Ascending aorta (tissue), 2 donors: ENCODE data around the gene C3orf18. TPM values are rescaled to one million over a fixed set of nuclear protein-coding genes. Genes with fewer than 3 reads are reported as not detected.

Experiments
- DNase-seq, 2 donors: peaks; one replicate each; pipeline ENCODE4 v3.0.0-alpha.2; 2019; ENCODE audit warnings: low spot score in 2 of 2
- H3K27ac ChIP-seq, 2 donors: fragments of 200-600 bp; sonication (generic); one replicate each; pipeline ENCODE4 v1.5.1; 2016 to 2017; ENCODE audit warnings: mild to moderate bottlenecking in 1 of 2
- H3K27me3 ChIP-seq: fragments of 200-600 bp; sonication (generic); one replicate; pipeline ENCODE4 v1.5.1; 2017
- H3K36me3 ChIP-seq, 2 donors: fragments of 200-600 bp; sonication (generic); one replicate each; pipeline ENCODE4 v1.5.1; 2016
- H3K4me1 ChIP-seq, 2 donors: fragments of 200-600 bp; sonication (generic); one replicate each; pipeline ENCODE4 v1.5.1; 2016 to 2017; ENCODE audit warnings: mild to moderate bottlenecking in 1 of 2
- H3K4me3 ChIP-seq, 2 donors: fragments of 200-600 bp; sonication (generic); one replicate each; pipeline ENCODE4 v1.5.1; 2016 to 2017; ENCODE audit warnings: mild to moderate bottlenecking in 1 of 2
- H3K9me3 ChIP-seq, 2 donors: fragments of 200-600 bp; sonication (generic); one replicate each; pipeline ENCODE4 v1.5.1; 2016
- intact Hi-C: fragments of 100-400 bp; cut with DNase I; formaldehyde crosslinking; loops from one replicate; pipeline ENCODE4 v1.15.1; 2023
- total RNA-seq: library from RNA; depleted of rRNA; stranded (reverse); fragments of >200 nt; gene quantifications from one replicate; pipeline ENCODE4 v1.1.0, GENCODE V29; 2016
- TF ChIP-seq, protein P1 (sequence below), 3 experiments: fragments of 200-600 bp in 2 of 3; fragments of 450-650 bp in 1 of 3; sonication (generic) in 2 of 3; IDR thresholded peaks; one replicate each; pipeline ENCODE4 v1.5.1; 2016 to 2019; ENCODE audit warnings: antibody characterized with exemption in 3 of 3, mild to moderate bottlenecking in 1 of 3, moderate library complexity in 1 of 3

C3orf18 gene
- total RNA-seq, 1 donor from 2014 or later = 29.5 TPM

DNA sequence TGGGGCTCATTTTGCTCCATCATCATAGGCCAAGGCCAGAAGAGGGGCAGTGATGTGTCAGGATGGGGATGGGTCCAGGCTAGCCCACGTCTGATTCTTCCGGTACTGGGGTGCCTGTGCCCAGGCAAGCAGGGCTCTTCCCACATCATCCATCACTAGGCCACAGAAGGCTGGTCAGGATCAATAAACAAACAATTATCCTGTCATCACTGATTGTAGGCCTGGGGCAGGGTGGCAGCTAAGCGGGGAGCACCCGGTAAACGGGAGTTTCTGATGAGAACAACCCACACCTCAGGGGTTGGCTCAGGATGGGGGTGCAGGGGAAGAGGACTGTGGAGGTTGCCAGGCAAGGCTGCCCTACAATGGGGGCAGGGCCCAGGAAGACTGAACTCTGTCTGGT, 46.0 kb downstream of the C3orf18 start:
- Histone ChIP-seq H3K36me3 (no peaks in the 10 kb centered on the region), H3K27me3 (no peaks in the 10 kb centered on the region), H3K27ac (no peak overlapping the region), H3K9me3 (no peaks in the 10 kb centered on the region), H3K4me1 (no peaks in the 10 kb centered on the region), H3K4me3 (no peak overlapping the region)
- DNase-seq = no peak
- TF ChIP-seq, protein P1, sequence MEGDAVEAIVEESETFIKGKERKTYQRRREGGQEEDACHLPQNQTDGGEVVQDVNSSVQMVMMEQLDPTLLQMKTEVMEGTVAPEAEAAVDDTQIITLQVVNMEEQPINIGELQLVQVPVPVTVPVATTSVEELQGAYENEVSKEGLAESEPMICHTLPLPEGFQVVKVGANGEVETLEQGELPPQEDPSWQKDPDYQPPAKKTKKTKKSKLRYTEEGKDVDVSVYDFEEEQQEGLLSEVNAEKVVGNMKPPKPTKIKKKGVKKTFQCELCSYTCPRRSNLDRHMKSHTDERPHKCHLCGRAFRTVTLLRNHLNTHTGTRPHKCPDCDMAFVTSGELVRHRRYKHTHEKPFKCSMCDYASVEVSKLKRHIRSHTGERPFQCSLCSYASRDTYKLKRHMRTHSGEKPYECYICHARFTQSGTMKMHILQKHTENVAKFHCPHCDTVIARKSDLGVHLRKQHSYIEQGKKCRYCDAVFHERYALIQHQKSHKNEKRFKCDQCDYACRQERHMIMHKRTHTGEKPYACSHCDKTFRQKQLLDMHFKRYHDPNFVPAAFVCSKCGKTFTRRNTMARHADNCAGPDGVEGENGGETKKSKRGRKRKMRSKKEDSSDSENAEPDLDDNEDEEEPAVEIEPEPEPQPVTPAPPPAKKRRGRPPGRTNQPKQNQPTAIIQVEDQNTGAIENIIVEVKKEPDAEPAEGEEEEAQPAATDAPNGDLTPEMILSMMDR (IDR thresholded peaks at IDR 0.05) = no peak
- intact Hi-C loops = no loop called here

DNA sequence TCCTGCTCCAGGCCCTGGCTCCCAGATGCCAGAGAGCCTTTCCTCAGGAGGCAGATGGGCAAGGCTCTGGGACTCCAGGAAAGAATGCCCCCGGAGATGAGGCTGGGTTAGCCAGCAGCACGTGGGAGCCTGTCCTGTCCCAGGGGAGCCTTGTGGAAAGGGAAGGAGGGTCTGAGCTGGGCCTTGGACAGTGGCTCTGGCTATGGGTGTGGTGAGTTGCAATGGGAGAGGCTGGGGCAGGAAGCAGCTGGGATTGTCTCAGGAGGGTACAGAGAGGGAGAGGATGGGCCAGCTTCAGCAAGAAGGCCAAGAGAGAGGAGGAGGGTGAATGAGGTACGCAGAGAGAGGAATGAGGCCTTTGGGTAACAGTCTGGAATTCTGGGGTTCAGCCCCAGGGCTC, 46.7 kb downstream of the C3orf18 start:
- Histone ChIP-seq H3K36me3 (no peaks in the 10 kb centered on the region), H3K4me1 (peaks cover 0 to 6% of the 10 kb centered on the region in 2 donors), H3K9me3 (no peaks in the 10 kb centered on the region), H3K27ac (no peak overlapping the region), H3K4me3 (no peak overlapping the region), H3K27me3 (no peaks in the 10 kb centered on the region)
- TF ChIP-seq, protein P1 (IDR thresholded peaks at IDR 0.05) = no peak
- intact Hi-C loops = no loop called here
- no peak for DNase-seq

DNA sequence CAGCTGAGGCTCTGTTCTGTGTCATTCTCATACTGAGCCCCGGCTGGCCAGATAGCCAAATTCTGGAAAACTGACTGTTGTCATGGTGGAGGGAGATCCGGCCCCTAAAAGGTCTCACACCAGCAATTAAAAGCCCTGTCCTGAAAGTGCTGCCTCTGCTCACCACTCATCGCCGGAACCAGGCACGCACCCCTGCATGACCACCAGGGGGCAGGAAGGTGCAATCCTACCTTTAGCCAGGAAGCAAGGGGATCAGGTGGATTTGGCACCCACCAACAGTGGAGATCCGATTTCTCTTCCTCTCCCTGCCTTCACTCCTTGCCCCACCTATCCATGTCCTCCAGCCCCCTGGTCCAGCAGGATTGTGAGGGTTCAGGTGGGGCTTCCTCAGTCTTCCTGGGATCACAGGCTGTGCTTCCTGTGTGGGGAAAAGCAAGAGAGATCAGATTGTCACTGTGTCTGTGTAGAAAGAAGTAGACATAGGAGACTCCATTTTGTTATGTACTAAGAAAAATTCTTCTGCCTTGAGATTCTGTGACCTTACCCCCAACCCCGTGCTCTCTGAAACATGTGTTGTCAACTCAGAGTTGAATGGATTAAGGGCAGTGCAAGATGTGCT, 48.0 kb downstream of the C3orf18 start:
- intact Hi-C loops = loop anchor here (10.0 kb wide), 1 partner anchor 95 kb away; the partner anchor contains the start of genes CISH and MAPKAPK3
- H3K4me3 ChIP-seq = no peak overlapping the region
- DNase-seq = no peak
- H3K27me3 ChIP-seq = no peaks in the 10 kb centered on the region
- no peaks in the 10 kb centered on the region for H3K36me3 ChIP-seq
- TF ChIP-seq, protein P1 (IDR thresholded peaks at IDR 0.05) = peak; percentile 47 to 84 (median 70)
- peaks cover 0 to 8% of the 10 kb centered on the region in 2 donors for H3K4me1 ChIP-seq
- no peak overlapping the region for H3K27ac ChIP-seq
- H3K9me3 ChIP-seq = no peaks in the 10 kb centered on the region

DNA sequence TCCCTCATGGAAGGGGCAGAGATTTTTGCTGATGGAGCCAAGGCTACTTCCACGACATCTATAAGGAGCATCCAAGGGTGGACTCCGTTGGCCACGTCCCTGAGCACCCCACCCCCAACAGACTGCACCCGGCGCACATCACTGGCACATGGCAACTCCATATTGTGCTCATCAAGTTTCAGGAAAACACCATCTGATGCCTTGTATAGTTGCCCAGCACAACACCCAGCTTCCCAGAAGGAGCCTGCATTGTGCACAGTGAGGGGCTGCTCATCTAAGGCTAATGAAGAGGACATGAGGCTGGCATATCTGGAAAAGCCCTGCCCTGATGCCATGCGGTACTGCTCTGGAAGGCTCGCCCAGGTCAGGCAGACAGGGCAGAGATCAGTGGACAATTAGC, 49.1 kb downstream of the C3orf18 start:
- DNase-seq = no peak
- H3K9me3 ChIP-seq = no peaks in the 10 kb centered on the region
- H3K4me1 ChIP-seq = peaks cover 0 to 8% of the 10 kb centered on the region in 2 donors
- no peak overlapping the region for H3K27ac ChIP-seq
- intact Hi-C loops = loop anchor here (10.0 kb wide), 1 partner anchor 96 kb away; the partner anchor contains the start of genes CISH and MAPKAPK3
- H3K4me3 ChIP-seq = no peak overlapping the region
- TF ChIP-seq, protein P1 (IDR thresholded peaks at IDR 0.05) = no peak
- no peaks in the 10 kb centered on the region for H3K36me3 ChIP-seq
- no peaks in the 10 kb centered on the region for H3K27me3 ChIP-seq

DNA sequence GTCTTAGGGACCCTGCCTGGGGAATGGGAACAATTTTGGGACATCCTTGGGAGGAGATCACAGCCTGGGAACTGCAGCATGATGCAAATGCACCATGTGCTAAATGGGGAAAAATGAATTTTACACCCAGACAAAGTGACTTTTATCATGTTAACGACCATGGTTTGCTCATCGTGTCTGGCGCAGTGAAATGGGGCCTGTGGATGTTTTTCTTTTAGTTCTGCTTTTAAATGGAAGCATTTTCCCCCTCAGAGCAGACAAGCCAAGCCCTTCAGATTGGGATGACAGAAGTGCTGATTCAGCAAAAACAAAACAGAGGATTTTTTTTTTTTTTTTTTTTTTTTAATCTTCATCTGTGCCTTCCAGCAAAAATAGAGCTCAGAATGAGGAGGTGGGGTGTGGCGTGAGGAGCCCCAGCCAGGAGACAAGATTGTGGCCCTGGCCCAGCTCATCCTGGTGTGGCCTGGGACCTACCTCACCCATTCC, 49.8 kb downstream of the C3orf18 start:
- TF ChIP-seq, protein P1 (IDR thresholded peaks at IDR 0.05) = no peak
- peaks cover 0 to 8% of the 10 kb centered on the region in 2 donors for H3K4me1 ChIP-seq
- intact Hi-C loops = loop anchor here (10.0 kb wide), 1 partner anchor 97 kb away; the partner anchor contains the start of genes CISH and MAPKAPK3

More for the DNA sequence above, 49.8 kb downstream of the C3orf18 start:
- Histone ChIP-seq H3K27me3 (no peaks in the 10 kb centered on the region), H3K9me3 (no peaks in the 10 kb centered on the region), H3K27ac (no peak overlapping the region), H3K36me3 (no peaks in the 10 kb centered on the region), H3K4me3 (no peak overlapping the region)
- no peak for DNase-seq
